HG02798 (cell line): ENCODE data around the gene MED12L.

Experiments used
- ATAC-seq: cut with Tn5 transposase; IDR thresholded peaks from one replicate; pipeline ENCODE4 v1.9.1; 2021; ENCODE audit warnings: mild to moderate bottlenecking; ENCODE audit not compliant: unreplicated experiment, poor library complexity

Gene MED12L

GRCh38 chr3:151281671-151282324 is 196.3 kb downstream of the MED12L start:
- no peak for ATAC-seq

- ATAC-seq: peak; percentile 60
Measured at GRCh38 chr3:151282921-151283320, 197.5 kb downstream of the MED12L start.

- ATAC-seq: no peak
Measured at GRCh38 chr3:151283387-151283786, 197.9 kb downstream of the MED12L start.

- ATAC-seq: no peak
Measured at GRCh38 chr3:151283907-151284461, 198.5 kb downstream of the MED12L start.

GRCh38 chr3:151285940-151286339 is 200.5 kb downstream of the MED12L start:
- ATAC-seq: no peak

DNA sequence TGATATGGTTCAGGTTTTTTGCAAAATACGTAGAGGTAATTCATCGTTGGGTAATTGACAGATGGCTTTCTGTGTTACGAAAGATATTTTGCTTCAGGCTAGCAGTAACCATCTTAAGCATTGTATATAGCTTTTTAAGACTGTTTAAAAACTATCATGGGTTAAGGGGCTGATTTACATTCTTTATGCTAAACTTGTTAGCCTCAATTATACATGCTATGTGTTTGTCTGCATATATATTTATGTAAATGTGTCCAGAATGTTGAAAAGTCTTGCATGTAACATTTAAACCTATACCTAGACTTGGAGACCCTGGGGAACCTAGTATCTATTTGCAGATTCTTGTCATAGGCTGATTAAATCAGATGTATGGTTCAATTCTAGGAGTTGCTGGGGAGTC is 204.0 kb downstream of the MED12L start:
- no peak for ATAC-seq

DNA sequence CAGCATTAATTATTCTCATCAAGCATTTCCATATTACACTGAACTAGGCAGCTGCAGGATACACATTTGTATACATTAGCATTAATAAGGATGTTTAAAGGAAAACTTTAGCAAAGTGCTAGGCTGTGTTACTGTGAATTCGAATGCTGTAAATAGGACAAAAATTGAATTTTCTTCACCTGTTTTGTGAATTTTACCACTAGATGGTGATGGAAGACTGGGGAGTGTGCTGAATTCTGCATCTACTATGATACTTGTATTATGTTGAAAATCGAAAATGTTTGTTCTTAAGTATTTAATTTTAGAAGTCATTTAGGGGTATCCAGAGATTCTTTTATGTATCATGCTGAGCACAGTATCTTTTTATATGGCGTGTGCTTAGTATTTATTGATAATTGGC is 205.2 kb downstream of the MED12L start:
- ATAC-seq: no peak

DNA sequence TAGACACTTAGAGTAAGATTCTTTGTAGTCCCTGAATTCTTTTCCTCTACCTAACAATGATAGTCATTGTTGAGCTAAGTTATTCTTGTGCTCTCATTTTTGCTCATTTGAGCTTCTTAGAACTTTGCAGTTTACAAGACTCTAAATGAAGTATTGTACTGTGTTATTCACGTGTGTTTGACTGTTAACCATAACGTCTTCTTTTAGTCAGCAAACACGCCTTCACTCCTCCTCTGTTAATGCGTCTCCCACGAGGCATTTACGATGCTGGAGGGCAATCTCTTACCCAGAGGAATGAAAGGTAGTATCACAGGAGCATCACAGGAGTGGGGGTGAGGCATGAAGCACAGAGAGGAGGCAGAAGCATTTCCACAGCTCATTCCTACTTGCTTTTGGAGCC is 207.7 kb downstream of the MED12L start:
- no peak for ATAC-seq

DNA sequence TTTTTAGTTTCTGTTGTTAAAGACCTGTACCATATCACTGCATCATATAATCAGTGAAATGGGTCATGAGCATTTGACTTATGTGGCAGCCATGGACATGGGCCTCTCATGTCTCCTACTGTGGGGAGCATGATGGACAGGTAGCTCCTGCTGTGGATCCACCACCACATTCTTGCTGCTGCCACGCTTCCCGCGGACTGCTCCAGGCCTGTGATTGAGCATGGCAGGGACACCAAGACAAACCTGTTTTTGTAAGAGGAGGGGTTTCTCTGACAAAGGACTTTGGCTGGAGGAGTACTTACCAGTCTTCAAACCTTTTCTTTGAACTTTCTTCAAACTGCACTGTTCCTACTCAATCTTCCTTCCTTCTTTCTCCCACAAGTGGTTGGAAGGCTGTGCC is 210.8 kb downstream of the MED12L start:
- ATAC-seq: no peak

DNA sequence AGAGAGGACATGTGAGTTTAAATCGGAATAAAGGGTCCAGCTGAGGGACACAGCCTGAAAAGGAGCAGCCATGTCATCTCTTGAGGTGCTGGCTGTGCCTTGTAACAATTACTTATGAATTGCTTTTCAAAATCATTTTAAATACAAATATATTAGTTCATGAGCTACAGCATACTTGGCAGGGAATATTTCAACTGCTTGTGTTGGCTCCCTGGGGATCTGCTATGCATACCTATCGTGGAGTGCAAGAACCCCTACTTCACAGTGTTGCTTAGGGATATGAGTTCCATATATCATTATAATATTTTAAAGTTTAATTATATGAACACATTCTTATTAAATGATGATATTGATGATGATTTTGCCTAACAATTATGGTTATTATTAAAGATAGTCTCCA is 212.0 kb downstream of the MED12L start:
- ATAC-seq: no peak

- ATAC-seq: no peak
Measured at GRCh38 chr3:151299006-151299405, 213.5 kb downstream of the MED12L start.

- ATAC-seq: no peak
Measured at GRCh38 chr3:151300539-151300938, 215.1 kb downstream of the MED12L start.

GRCh38 chr3:151301787-151302186 is 216.3 kb downstream of the MED12L start:
- ATAC-seq: no peak

DNA sequence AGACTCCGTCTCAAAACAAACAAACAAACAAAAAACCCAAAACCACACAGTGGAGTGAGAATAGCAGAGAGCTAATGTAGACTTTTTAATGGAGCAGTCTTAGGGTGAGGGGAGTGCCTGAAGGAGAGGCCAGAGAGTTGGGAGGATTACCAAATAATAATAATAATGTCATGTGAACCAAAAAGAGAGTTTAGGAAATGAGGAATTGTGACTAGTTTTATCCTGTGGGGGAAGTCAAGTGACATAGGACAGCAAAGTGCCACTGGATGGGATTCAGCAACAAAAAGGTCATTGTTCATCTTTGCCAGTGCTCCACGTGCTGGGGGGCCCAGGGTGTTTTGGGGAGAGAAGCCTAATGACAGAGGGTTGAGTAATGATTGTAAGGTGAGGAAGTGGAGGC is 218.3 kb downstream of the MED12L start:
- ATAC-seq: no peak

DNA sequence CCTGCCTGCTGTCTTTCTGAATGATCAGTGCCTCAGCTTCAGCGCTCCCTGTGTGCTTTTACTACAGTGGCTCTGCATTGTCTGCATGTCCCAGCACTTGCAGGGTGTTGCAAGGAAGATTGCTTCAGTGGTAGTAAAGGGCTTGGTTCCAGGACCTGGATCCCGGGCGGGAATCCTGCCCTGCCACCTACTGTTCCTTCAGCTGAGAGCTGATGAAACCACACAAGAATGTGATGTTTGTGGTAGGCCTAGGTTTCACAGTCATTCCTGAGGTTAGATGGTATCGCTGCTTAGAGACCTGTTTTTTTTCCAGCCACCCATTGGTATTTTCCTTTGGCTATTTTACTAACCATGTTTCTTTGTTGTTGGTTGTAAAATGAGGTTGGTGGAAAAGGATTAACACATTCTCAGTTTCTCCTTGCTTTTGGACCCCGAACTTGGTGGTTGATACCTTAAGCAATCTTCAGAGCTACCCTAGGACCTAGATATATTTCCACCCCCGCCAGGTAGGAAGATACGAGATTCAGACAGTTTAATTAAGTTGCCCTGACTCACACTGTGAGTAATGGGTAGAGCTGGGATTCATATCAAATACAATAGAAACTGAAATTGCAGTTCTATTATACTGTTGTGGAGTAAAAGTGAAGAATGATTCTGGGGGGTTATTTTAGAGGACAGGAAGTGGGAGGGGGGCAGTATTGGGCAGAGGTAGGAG is 219.8 kb downstream of the MED12L start:
- ATAC-seq: no peak

DNA sequence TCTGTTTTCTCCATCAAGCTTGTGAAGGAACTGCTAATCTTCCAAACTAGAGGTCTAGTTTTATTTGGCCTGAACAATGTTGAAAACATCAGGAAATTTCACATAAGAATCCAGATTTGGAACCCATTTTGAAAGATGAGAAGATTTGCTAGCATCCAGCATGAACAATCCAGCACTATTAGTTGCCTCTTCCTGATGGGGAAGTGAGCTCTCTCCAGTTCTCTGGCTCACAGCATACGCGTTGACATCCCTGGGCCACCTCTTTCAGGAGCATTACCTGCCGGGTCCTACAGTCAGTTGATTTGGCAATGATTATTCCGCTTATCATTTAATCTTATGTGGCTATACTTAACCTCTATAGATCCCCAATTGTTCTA is 220.3 kb downstream of the MED12L start:
- no peak for ATAC-seq

DNA sequence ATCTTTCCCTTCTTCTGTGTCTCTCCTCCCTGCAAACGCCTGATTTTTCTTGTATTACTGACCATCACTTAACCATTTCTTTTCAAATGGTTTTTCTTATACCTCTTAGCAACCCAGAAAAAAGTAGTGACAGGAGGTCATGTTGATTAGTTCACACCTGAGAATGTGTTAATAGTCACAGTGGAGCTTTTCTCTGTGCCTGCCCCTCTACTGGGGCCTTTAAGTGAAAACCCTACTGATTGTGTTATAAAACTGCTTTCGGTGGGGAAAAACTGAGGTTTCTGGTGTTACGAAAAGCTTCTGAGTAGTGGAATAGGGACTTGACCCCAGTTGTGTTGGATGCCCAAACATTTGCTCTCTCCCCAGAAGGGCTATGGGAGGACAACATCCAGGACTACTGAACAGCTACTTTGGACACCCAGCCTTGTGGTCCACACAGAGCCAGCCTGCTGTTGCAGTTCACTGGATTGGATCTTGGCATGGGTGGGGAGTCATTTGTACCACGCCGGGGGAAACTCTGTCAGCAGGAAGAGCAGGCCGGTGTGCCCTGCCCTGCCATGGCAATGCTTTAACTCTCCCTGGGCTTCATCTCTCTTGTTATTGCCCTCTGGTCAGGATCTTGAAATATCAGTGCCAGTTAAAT is 220.8 kb downstream of the MED12L start:
- no peak for ATAC-seq

DNA sequence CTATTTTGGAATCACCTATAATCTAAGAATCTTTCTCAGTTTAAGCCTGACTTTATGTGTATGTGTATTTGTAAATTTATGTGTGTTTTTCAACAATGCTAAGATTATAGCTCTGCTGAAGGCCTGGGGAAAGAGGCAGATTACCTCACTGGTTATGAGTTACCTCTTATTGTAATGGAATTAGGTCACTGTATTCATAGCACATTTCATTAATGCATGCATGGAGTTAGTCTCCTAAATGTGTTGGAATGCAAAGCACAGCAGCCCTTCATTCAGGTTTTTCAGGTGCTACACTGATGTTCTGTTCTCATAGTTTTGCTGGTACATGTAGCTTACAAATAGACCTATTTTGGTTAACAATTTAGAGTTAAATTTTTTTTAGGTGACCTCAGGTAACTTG is 221.7 kb downstream of the MED12L start:
- no peak for ATAC-seq

- no peak for ATAC-seq
Measured at GRCh38 chr3:151307583-151308488, 222.4 kb downstream of the MED12L start.

- no peak for ATAC-seq
Measured at GRCh38 chr3:151309566-151309965, 224.1 kb downstream of the MED12L start.
